HL-60 (cell line): ENCODE data around the gene FGD3.

Experiments used
- DNase-seq, 2 experiments: peaks; one replicate each; pipeline ENCODE4 v3.0.0-alpha.2; 2010 to 2020; ENCODE audit warnings: low read depth in 1 of 2, low spot score in 1 of 2
- H3K27ac ChIP-seq: fragments of 250-450 bp; sonication (Bioruptor Pico); replicated peaks from 2 replicates; pipeline ENCODE4 v1.5.1; 2020; ENCODE audit warnings: mild to moderate bottlenecking, moderate library complexity
- H3K27me3 ChIP-seq: fragments of 250-450 bp; sonication (Bioruptor Pico); 2 replicates; pipeline ENCODE4 v1.5.1; 2021; ENCODE audit warnings: mild to moderate bottlenecking, moderate library complexity; ENCODE audit not compliant: insufficient read depth, poor library complexity, severe bottlenecking
- H3K4me3 ChIP-seq: replicated peaks from 2 replicates; pipeline ENCODE4 v1.5.1; 2011; ENCODE audit warnings: mild to moderate bottlenecking, control low read depth, low read length; ENCODE audit not compliant: insufficient read depth
- GABPA ChIP-seq: IDR thresholded peaks from 2 replicates; pipeline ENCODE4 v1.6.1; 2012; ENCODE audit warnings: low read depth
- POLR2AphosphoS5 ChIP-seq: IDR thresholded peaks from 2 replicates; pipeline ENCODE4 v1.6.1; 2012; ENCODE audit warnings: low read depth
- SPI1 ChIP-seq: IDR thresholded peaks from 2 replicates; pipeline ENCODE4 v1.6.1; 2012; ENCODE audit warnings: low read depth, mild to moderate bottlenecking, borderline replicate concordance
- TF ChIP-seq, protein P1 (sequence below): IDR thresholded peaks from one replicate; pipeline ENCODE4 v1.5.1; 2011; ENCODE audit warnings: low read length, control low read depth, inconsistent platforms; ENCODE audit not compliant: insufficient read depth
- TF ChIP-seq, protein P2 (sequence below): IDR thresholded peaks from 2 replicates; pipeline ENCODE4 v1.6.1; 2012; ENCODE audit warnings: low read depth; ENCODE audit not compliant: insufficient replicate concordance

FGD3 gene

DNA sequence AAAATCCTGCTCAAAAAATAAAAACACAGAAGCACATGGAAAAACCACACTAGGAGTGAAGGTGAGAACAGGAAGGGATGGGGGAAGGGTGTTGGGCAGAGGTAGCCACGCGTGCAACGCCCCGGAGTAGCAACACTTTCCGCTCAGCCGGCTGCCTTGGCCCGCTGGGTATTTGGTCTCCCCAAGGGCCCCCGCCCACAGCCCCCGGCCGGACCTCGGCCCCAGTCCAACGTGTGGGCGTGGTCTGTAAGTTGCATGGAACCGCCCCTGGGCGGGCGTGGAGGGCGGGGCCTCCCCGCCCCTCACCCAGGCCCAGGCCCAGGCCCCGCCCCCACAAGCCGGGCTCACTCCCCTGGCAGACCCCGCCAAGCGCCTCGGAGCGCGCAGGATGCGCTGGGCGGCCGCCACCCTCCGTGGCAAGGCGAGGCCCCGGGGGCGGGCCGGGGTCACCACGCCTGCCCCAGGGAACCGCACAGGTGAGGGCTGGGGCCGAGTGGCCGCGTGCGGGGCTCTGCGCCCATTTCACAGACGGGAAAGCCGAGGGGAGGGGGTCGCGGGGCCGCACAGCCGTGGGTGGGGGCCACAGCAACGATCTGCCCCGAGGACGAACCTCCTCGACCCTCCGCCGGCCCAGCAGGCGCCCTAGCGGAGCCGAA, 111.2 kb downstream of the FGD3 start, which contains the start of gene SUSD3:
SUSD3 (plus strand) TSS at position 347 of the 656 bp plus-strand sequence; CDS start at position 389, 42 bp downstream.
- peak in 1 of 2 experiments; percentile 55 for DNase-seq
- Histone ChIP-seq H3K27ac (peak within 1 kb of the TSS; percentile 63), H3K4me3 (no peak within 1 kb of the TSS), H3K27me3 (no peaks in the 10 kb centered on the region)
- TF ChIP-seq, protein P1, sequence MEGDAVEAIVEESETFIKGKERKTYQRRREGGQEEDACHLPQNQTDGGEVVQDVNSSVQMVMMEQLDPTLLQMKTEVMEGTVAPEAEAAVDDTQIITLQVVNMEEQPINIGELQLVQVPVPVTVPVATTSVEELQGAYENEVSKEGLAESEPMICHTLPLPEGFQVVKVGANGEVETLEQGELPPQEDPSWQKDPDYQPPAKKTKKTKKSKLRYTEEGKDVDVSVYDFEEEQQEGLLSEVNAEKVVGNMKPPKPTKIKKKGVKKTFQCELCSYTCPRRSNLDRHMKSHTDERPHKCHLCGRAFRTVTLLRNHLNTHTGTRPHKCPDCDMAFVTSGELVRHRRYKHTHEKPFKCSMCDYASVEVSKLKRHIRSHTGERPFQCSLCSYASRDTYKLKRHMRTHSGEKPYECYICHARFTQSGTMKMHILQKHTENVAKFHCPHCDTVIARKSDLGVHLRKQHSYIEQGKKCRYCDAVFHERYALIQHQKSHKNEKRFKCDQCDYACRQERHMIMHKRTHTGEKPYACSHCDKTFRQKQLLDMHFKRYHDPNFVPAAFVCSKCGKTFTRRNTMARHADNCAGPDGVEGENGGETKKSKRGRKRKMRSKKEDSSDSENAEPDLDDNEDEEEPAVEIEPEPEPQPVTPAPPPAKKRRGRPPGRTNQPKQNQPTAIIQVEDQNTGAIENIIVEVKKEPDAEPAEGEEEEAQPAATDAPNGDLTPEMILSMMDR, result no peak
- TF ChIP-seq SPI1, result no peak
- TF ChIP-seq POLR2AphosphoS5, result no peak
- no peak for TF ChIP-seq GABPA
- TF ChIP-seq, protein P2, sequence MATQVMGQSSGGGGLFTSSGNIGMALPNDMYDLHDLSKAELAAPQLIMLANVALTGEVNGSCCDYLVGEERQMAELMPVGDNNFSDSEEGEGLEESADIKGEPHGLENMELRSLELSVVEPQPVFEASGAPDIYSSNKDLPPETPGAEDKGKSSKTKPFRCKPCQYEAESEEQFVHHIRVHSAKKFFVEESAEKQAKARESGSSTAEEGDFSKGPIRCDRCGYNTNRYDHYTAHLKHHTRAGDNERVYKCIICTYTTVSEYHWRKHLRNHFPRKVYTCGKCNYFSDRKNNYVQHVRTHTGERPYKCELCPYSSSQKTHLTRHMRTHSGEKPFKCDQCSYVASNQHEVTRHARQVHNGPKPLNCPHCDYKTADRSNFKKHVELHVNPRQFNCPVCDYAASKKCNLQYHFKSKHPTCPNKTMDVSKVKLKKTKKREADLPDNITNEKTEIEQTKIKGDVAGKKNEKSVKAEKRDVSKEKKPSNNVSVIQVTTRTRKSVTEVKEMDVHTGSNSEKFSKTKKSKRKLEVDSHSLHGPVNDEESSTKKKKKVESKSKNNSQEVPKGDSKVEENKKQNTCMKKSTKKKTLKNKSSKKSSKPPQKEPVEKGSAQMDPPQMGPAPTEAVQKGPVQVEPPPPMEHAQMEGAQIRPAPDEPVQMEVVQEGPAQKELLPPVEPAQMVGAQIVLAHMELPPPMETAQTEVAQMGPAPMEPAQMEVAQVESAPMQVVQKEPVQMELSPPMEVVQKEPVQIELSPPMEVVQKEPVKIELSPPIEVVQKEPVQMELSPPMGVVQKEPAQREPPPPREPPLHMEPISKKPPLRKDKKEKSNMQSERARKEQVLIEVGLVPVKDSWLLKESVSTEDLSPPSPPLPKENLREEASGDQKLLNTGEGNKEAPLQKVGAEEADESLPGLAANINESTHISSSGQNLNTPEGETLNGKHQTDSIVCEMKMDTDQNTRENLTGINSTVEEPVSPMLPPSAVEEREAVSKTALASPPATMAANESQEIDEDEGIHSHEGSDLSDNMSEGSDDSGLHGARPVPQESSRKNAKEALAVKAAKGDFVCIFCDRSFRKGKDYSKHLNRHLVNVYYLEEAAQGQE, result no peak

DNA sequence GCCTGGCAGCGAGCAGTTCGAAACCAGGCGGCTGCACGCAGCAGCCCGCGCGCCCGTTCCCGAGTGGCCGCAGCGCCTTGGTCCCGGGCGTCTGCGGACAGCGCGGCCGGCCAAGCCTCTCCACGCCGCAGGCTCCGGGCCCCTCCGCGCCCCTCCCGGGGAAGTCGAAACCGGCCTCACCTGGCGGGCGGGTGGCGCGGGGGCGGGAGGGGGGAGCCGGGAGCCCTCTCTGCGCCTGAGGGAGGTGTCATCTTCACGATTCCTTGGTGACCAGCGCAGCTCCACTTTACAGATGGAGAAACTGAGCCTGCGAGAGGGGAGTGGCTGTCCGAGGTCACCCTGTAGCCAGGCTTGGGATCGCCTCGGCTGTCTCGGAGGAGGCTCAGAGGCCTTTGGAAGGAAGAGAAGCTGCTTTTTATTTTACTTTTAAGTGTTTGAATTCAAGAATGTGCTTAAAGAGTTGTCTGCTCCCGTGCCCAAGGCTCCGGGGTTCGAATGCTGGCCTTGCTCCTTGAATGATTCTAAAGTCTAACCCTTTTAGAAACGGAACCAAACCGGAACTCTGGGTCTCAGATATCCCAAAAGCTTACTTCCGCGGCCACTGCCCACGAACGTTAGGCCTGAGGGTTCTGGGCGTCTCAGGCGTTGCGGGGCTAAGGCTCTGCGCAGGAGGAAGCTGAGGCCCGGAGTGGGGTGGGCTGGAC, 111.8 kb downstream of the FGD3 start:
- Histone ChIP-seq H3K4me3 (no peak overlapping the region), H3K27me3 (no peaks in the 10 kb centered on the region), H3K27ac (peak overlapping the region; percentile 63)
- TF ChIP-seq SPI1 (no peak), GABPA (no peak), POLR2AphosphoS5 (no peak)
- TF ChIP-seq, protein P1, result no peak
- TF ChIP-seq, protein P2, result no peak
- peak in 1 of 2 experiments; percentile 60 for DNase-seq

DNA sequence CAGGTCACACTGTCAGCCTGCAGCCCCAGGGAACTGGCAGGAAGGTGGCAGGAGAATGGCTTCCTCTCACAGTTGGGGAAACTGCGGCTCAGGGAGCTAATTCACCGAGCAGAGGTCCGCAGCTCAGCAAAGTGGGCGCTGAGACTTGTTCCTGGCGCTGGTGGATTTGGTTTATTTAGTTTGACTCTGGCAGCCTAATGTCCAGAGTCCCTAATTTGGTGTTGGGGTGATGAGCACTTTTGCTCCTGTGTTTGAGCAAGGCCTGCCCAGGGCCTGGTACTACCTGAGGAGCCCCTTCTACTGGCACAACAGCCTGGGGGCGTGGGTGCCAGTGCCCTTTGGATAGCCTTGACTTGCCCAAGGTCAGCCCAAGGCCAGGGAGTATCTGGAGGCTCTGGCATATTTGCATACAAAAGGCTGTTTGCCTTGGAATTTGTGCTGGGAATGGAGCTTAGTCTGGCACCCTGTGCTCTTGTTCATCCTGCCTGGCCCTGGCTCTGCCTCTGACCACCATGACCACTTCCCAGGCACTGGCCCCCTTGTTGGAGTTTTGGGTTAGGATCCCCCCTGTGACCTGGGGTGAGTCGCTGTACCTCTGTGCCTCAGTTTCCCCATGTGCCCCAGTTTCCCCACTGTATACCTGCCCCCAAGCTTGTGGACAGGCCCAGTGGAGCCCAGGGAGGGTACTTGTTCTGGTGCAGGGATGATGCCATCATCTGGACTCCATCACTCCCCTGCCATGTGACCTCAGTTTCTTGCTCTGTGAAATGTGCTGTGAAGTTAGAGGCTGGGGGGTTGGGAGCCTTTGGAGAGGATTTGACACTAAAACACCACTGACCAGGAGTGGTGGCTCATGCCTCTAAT, 112.6 kb downstream of the FGD3 start:
- DNase-seq, result no peak
- Histone ChIP-seq H3K4me3 (no peak overlapping the region), H3K27me3 (no peaks in the 10 kb centered on the region), H3K27ac (peak overlapping the region; percentile 63)
- TF ChIP-seq, protein P1, result no peak
- TF ChIP-seq GABPA, result no peak
- no peak for TF ChIP-seq SPI1
- no peak for TF ChIP-seq POLR2AphosphoS5
- TF ChIP-seq, protein P2, result no peak
